GM12873 (cell line): Measurements from ENCODE around the gene GALNT17.

Experiments used
- TF ChIP-seq, protein P1 (sequence below): IDR thresholded peaks from 2 replicates; pipeline ENCODE4 v1.5.1; 2012; ENCODE audit warnings: low read depth, mild to moderate bottlenecking, moderate library complexity, low read length, control low read depth; ENCODE audit not compliant: insufficient read depth; ENCODE audit errors: missing control alignments

GALNT17 gene

DNA sequence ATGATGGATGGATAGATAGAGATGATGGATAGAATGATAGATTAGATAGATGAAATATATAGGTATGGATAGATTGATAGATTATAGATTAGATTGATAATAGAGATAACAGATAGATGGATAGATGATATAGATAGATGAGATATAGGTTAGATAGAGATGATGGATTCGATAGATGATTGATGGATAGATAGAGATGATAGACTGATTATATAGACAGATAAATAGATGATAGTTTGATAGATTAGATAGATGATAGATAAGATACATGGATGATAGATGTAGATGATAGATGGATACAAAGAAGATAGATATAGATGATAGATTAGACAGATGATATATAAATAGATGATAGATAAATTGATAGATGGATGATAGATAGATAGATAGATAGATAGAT, 448.1 kb downstream of the GALNT17 start:
- TF ChIP-seq, protein P1, sequence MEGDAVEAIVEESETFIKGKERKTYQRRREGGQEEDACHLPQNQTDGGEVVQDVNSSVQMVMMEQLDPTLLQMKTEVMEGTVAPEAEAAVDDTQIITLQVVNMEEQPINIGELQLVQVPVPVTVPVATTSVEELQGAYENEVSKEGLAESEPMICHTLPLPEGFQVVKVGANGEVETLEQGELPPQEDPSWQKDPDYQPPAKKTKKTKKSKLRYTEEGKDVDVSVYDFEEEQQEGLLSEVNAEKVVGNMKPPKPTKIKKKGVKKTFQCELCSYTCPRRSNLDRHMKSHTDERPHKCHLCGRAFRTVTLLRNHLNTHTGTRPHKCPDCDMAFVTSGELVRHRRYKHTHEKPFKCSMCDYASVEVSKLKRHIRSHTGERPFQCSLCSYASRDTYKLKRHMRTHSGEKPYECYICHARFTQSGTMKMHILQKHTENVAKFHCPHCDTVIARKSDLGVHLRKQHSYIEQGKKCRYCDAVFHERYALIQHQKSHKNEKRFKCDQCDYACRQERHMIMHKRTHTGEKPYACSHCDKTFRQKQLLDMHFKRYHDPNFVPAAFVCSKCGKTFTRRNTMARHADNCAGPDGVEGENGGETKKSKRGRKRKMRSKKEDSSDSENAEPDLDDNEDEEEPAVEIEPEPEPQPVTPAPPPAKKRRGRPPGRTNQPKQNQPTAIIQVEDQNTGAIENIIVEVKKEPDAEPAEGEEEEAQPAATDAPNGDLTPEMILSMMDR, result no peak

DNA sequence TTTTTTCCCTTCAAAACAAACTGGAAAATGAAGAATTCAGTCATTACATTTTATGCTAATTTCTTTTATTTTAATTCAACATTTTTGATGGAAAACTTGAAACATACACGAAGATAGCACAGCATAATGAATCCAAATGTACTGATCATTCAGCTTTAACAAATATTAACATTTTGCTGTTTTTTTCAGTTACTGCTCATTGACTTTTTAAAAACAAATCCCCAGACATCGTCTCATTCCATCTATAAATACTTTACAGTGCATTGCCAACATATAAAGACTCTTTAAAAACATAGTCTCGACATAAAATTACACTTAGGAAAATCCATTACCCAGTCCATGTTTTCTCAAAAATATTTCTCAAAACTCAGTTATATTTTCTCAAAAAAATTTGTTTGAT, 452.3 kb downstream of the GALNT17 start:
- TF ChIP-seq, protein P1, result no peak

DNA sequence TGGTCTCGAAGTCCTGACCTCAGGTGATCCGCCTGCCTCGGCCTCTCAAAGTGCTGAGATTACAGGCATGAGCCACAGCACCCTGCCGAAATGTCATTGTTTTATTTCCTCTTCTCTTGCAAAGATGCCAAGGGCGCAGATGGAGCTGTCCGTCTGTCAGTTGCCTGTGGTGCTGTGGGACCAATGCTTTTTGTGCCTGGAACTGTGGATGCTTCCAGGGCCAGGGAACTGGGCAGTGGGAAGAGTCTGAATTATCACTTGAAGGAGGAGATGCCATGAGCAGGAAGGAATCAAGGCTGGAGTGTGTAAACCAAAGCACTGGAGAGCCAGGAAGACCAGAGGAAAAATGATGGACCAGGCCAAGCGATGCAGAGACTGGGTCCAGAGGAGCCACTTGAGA, 459.9 kb downstream of the GALNT17 start:
- TF ChIP-seq, protein P1, result no peak

DNA sequence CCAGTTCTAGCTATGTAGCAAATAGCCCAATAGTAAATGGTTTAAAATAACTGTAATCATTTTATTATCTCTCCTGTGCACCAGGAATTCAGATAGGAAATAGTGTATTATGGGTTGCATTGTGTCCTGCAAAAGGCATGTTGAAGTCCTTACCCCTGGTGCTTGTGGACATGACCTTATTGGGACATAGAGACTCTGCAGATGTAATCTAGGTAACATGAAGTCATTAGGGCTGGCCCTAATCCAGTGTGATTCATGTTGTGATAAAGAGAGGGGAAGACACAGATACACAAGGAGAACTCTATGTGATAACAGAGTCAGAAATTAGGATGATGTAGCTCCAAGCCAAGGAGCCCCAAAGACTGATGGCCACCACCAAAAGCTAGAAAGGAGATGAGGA, 462.8 kb downstream of the GALNT17 start:
- TF ChIP-seq, protein P1, result no peak

DNA sequence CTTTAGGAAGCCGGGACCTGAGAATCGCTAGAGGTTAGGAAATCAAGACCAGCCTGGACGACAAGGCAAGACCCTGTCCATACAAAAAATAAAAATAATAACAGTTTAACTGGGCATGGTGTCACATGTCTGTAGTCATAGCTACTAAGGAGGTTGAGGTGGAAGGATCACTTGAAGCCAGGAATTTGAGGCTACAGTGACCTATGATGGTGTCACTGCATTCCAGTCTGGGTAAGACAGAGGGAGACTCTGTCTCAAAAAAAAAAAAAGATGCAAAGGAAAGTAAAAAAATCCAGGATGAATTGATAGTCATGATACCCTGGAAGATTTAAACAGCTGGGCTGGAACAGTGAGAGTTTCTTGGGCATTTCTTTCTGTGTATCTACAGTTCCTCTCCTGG, 463.2 kb downstream of the GALNT17 start:
- TF ChIP-seq, protein P1, result no peak

DNA sequence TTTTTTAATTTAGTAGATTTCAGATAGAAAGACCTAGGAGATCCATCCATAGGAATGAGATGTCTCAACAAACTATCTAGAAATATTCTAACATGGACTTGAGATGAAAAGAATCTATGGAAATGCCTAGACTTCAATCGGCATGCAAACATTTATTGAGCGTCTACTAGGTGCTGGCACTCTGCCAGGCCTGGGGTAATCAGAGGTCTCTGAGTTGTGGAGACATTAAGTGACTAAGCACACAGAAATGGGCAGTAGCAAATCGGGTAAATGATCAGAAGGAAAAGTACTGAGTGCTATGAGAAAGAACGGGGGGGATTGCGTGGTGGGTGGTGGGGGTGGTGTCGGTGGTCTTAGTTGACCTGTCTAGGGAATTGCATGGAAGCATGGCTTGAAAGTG, 466.6 kb downstream of the GALNT17 start:
- TF ChIP-seq, protein P1, result no peak

DNA sequence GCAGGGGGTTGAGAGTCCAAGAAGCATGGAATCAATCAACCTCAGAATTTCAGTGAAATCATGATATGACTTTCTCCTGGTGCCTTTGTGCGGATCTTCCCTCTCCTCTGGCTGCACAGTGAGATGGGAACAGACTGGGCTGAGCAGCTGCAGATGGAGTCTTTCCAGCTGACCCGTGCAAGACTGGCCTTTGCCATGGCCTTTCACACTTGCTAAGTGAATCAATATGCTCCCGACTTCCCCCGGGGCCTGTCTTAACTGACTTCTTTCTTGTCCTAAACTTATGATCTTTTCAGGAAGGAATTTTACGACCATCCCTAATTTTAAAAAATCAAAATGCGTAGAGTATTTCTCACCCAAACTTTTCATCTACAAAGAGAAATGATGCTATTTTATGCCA, 469.9 kb downstream of the GALNT17 start:
- TF ChIP-seq, protein P1, result no peak

DNA sequence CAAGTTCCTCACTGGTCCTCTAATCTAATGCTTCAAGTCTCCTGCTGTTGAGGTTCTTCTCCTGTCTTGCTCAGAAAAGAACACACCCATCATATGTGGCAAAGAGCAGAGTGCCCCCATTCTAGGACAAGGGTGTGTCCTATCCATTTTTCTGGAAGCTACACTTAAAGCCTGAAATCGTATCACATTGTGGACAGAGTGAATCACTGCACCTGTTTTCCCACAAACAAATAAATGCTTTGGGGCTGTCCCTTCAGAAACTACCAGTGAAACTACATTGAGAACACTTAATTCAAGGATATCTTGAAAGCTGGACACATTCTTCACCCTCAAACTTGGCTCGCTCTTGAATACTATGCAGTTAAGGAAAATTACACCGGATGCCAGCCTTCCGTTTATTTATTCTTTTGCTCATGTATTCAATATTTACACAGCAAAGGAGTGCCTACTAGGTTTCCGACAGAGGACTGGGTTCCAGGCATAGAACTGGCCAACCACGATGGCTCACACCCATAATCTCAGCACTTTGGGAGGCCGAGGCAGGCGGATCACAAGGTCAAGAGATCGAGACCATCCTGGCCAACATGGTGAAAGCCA, 473.0 kb downstream of the GALNT17 start:
- TF ChIP-seq, protein P1, result no peak
